Measurements from ENCODE around the gene CEP78.

The CEP78 gene

DNA sequence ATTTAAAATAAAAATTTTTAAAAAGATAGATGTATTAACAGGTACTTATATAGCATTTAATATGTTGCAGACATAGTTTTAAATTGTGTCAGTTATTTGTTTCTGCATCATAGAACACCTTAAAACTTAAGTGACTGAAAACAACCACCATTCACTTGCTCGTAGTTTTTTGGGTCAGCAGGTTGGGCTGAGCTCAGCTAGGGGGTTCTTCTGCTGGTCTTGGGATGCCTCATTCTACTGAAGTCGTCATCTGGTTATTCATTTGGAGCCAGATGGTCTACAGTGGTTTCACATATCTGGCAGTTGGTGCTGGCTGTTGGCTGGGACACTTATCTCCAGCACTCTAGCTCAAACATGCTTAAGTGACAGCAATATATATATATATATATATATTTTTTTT lies 90.7 kb downstream of the CEP78 start:
- no peak for DNase-seq (ENCODE audit: extremely low read depth in 1 of 2, low read depth in 1 of 2)

Measured in activated CD8-positive, alpha-beta memory T cell treated with anti-CD3 and anti-CD28 coated beads for 1 hour (primary cell).